CD8-positive, alpha-beta memory T cell (primary cell): ENCODE results near the gene NR1H4. TPM values are rescaled to one million over a fixed set of nuclear protein-coding genes. Genes with fewer than 3 reads are reported as not detected.
A peak's percentile ranks its signal among the peaks of the same experiment; 100 is the strongest.

Source experiments
- CTCF ChIA-PET: fragments of 350-600 bp; sonication (Branson Sonifier 250); formaldehyde crosslinking; loops from one replicate; lab custom pipeline; 2021; ENCODE audit warnings: antibody characterized with exemption; lab: Charles Lee
- POLR2A ChIA-PET: fragments of 350-600 bp; sonication (Branson Sonifier 250); formaldehyde crosslinking; loops from one replicate; lab custom pipeline; 2021; ENCODE audit warnings: antibody characterized with exemption; lab: Charles Lee
- DNase-seq, 5 donors: peaks; one replicate each; pipeline versions ENCODE4 v3.0.0 to v3.0.0-alpha.2; 2020 to 2022; ENCODE audit warnings: mixed read lengths in 1 of 5
- H3K27ac ChIP-seq: one replicate; pipeline ENCODE4 v1.7.0; 2013; ENCODE audit warnings: low read depth, mild to moderate bottlenecking, low read length, moderate library complexity
- H3K27me3 ChIP-seq: 2 replicates; pipeline ENCODE4 v1.7.0; 2013; ENCODE audit warnings: low read length, mild to moderate bottlenecking; ENCODE audit not compliant: insufficient read depth, poor library complexity, severe bottlenecking
- H3K36me3 ChIP-seq: 2 replicates; pipeline ENCODE4 v1.7.0; 2013; ENCODE audit warnings: mild to moderate bottlenecking, low read length, moderate library complexity; ENCODE audit not compliant: insufficient read depth
- H3K4me1 ChIP-seq: 2 replicates; pipeline ENCODE4 v1.7.0; 2013; ENCODE audit warnings: mild to moderate bottlenecking, low read length, moderate library complexity; ENCODE audit not compliant: insufficient read depth
- H3K4me3 ChIP-seq: 2 replicates; pipeline ENCODE4 v1.7.0; 2013; ENCODE audit warnings: mild to moderate bottlenecking, low read length
- H3K9me3 ChIP-seq: 2 replicates; pipeline ENCODE4 v1.7.0; 2013; ENCODE audit warnings: mild to moderate bottlenecking, low read length
- H3K27ac Mint-ChIP-seq, 8 donors: one replicate each; pipeline ENCODE4 v1.8.0; 2020 to 2021; ENCODE audit warnings: mixed read lengths in 8 of 8, mild to moderate bottlenecking in 6 of 8, inconsistent platforms in 3 of 8, moderate library complexity in 3 of 8
- H3K27me3 Mint-ChIP-seq, 2 donors: one replicate each; pipeline ENCODE4 v1.8.0; 2020 to 2021; ENCODE audit warnings: mixed read lengths in 2 of 2, mild to moderate bottlenecking in 1 of 2, moderate library complexity in 1 of 2
- H3K36me3 Mint-ChIP-seq, 3 donors: one replicate each; pipeline ENCODE4 v1.8.0; 2020 to 2021; ENCODE audit warnings: mixed read lengths in 3 of 3, inconsistent platforms in 1 of 3, mild to moderate bottlenecking in 1 of 3
- H3K4me1 Mint-ChIP-seq, 3 donors: one replicate each; pipeline ENCODE4 v1.8.0; 2020 to 2021; ENCODE audit warnings: mixed read lengths in 3 of 3, inconsistent platforms in 1 of 3, mild to moderate bottlenecking in 1 of 3
- H3K4me3 Mint-ChIP-seq, 7 donors: one replicate each; pipeline ENCODE4 v1.8.0; 2020 to 2021; ENCODE audit warnings: mixed read lengths in 7 of 7, mild to moderate bottlenecking in 6 of 7, moderate library complexity in 4 of 7, inconsistent platforms in 2 of 7
- H3K9me3 Mint-ChIP-seq, 5 donors: one replicate each; pipeline ENCODE4 v1.8.0; 2020 to 2022; ENCODE audit warnings: mixed read lengths in 5 of 5, mild to moderate bottlenecking in 3 of 5, moderate library complexity in 2 of 5, inconsistent platforms in 1 of 5
- polyA plus RNA-seq: library from polyadenylated mRNA; unstranded; fragments of 300-500 nt; fragmentation: Illumina TruSeq; gene quantifications from one replicate; pipeline ENCODE4 v1.2.3, GENCODE V29; 2021
- total RNA-seq, 2 experiments: library from RNA; stranded (reverse); gene quantifications; one replicate each; pipeline ENCODE4 v1.2.3, GENCODE V29; 2021

NR1H4 gene
- total and polyA plus RNA-seq, 3 experiments from 2014 or later, result not detected

- Histone ChIP-seq H3K27ac (no peak overlapping the region), H3K9me3 (no peaks in the 10 kb centered on the region), H3K4me1 (no peaks in the 10 kb centered on the region), H3K4me3 (no peak overlapping the region), H3K36me3 (no peaks in the 10 kb centered on the region), H3K27me3 (no peaks in the 10 kb centered on the region)
- CTCF ChIA-PET, result no interaction called here
- Mint-ChIP-seq H3K4me3 (no peak overlapping the region), H3K27ac (no peak overlapping the region), H3K27me3 (peaks cover 8 to 28% of the 10 kb centered on the region in 2 donors), H3K9me3 (no peaks in the 10 kb centered on the region), H3K4me1 (no peaks in the 10 kb centered on the region), H3K36me3 (peaks cover 0 to 1% (median 0%) of the 10 kb centered on the region in 3 donors)
- POLR2A ChIA-PET, result no interaction called here
- DNase-seq, result no peak
Measured at GRCh38 chr12:100566887-100567637, 93.4 kb downstream of the NR1H4 start.

- Mint-ChIP-seq H3K36me3 (peaks cover 0 to 1% (median 0%) of the 10 kb centered on the region in 3 donors), H3K27me3 (peaks cover 9 to 27% of the 10 kb centered on the region in 2 donors), H3K4me3 (no peak overlapping the region), H3K9me3 (no peaks in the 10 kb centered on the region), H3K27ac (no peak overlapping the region), H3K4me1 (peaks cover 0 to 3% (median 1%) of the 10 kb centered on the region in 3 donors)
- Histone ChIP-seq H3K27me3 (no peaks in the 10 kb centered on the region), H3K4me1 (no peaks in the 10 kb centered on the region), H3K4me3 (no peak overlapping the region), H3K9me3 (no peaks in the 10 kb centered on the region), H3K27ac (no peak overlapping the region), H3K36me3 (no peaks in the 10 kb centered on the region)
- DNase-seq, result no peak
- POLR2A ChIA-PET, result no interaction called here
- CTCF ChIA-PET, result no interaction called here
Measured at GRCh38 chr12:100567945-100568344, 94.3 kb downstream of the NR1H4 start.

- ChIA-PET POLR2A (no interaction called here), CTCF (no interaction called here)
- Mint-ChIP-seq H3K27ac (no peak overlapping the region), H3K27me3 (peaks cover 18 to 35% of the 10 kb centered on the region in 2 donors), H3K9me3 (no peaks in the 10 kb centered on the region), H3K4me3 (peak overlapping the region in 6 of 7 donors; percentile 27 to 77 (median 59)), H3K4me1 (peaks cover 10 to 16% (median 15%) of the 10 kb centered on the region in 3 donors), H3K36me3 (peaks cover 0 to 1% (median 0%) of the 10 kb centered on the region in 3 donors)
- H3K4me3 ChIP-seq, result no peak overlapping the region
- H3K27me3 ChIP-seq, result no peaks in the 10 kb centered on the region
- H3K9me3 ChIP-seq, result no peaks in the 10 kb centered on the region
- H3K36me3 ChIP-seq, result no peaks in the 10 kb centered on the region
- DNase-seq, result no peak
- no peak overlapping the region for H3K27ac ChIP-seq
- peaks cover 3% of the 10 kb centered on the region for H3K4me1 ChIP-seq
Measured at GRCh38 chr12:100572184-100572583, 98.5 kb downstream of the NR1H4 start.

GRCh38 chr12:100573292-100574186, 99.9 kb downstream of the NR1H4 start, which contains the start of gene GAS2L3:
Gene GAS2L3 (plus strand): TSS chr12:100573684. CDS start chr12:100594905, 21,221 bp downstream.
- peaks cover 3% of the 10 kb centered on the region for H3K4me1 ChIP-seq
- H3K27ac ChIP-seq, result no peak within 1 kb of the TSS
- peaks cover 0 to 1% (median 0%) of the 10 kb centered on the region in 3 donors for H3K36me3 Mint-ChIP-seq
- peak; percentile 25 to 49 (median 29) for DNase-seq
- ChIA-PET POLR2A (no interaction called here), CTCF (no interaction called here)
- no peaks in the 10 kb centered on the region for H3K36me3 ChIP-seq
- H3K4me1 Mint-ChIP-seq, result peaks cover 10 to 16% (median 15%) of the 10 kb centered on the region in 3 donors
- H3K9me3 Mint-ChIP-seq, result no peaks in the 10 kb centered on the region
- H3K27me3 Mint-ChIP-seq, result peaks cover 16 to 26% of the 10 kb centered on the region in 2 donors
- H3K9me3 ChIP-seq, result no peaks in the 10 kb centered on the region
- H3K27me3 ChIP-seq, result no peaks in the 10 kb centered on the region
- peak within 1 kb of the TSS in 2 of 8 donors; percentile 9 to 82 for H3K27ac Mint-ChIP-seq
- H3K4me3 ChIP-seq, result peak within 1 kb of the TSS; percentile 66
- peak within 1 kb of the TSS; percentile 82 to 90 (median 86) for H3K4me3 Mint-ChIP-seq

- CTCF ChIA-PET, result no interaction called here
- peaks cover 10 to 16% (median 15%) of the 10 kb centered on the region in 3 donors for H3K4me1 Mint-ChIP-seq
- H3K9me3 Mint-ChIP-seq, result no peaks in the 10 kb centered on the region
- Histone ChIP-seq H3K9me3 (no peaks in the 10 kb centered on the region), H3K36me3 (no peaks in the 10 kb centered on the region), H3K4me1 (peaks cover 3% of the 10 kb centered on the region), H3K27ac (no peak overlapping the region), H3K27me3 (no peaks in the 10 kb centered on the region), H3K4me3 (peak overlapping the region; percentile 66)
- POLR2A ChIA-PET, result no interaction called here
- no peak for DNase-seq
- H3K27me3 Mint-ChIP-seq, result peaks cover 16 to 29% of the 10 kb centered on the region in 2 donors
- H3K27ac Mint-ChIP-seq, result peak overlapping the region in 1 of 8 donors; percentile 9
- peak overlapping the region; percentile 82 to 90 (median 86) for H3K4me3 Mint-ChIP-seq
- H3K36me3 Mint-ChIP-seq, result no peaks in the 10 kb centered on the region
Measured at GRCh38 chr12:100574187-100575074, 100.8 kb downstream of the NR1H4 start.

- Mint-ChIP-seq H3K9me3 (no peaks in the 10 kb centered on the region), H3K4me1 (peaks cover 10 to 16% (median 15%) of the 10 kb centered on the region in 3 donors), H3K27ac (no peak overlapping the region), H3K36me3 (no peaks in the 10 kb centered on the region), H3K27me3 (peaks cover 16 to 26% of the 10 kb centered on the region in 2 donors), H3K4me3 (no peak overlapping the region)
- POLR2A ChIA-PET, result no interaction called here
- Histone ChIP-seq H3K4me3 (no peak overlapping the region), H3K4me1 (peaks cover 3% of the 10 kb centered on the region), H3K27ac (no peak overlapping the region), H3K9me3 (no peaks in the 10 kb centered on the region), H3K36me3 (no peaks in the 10 kb centered on the region), H3K27me3 (no peaks in the 10 kb centered on the region)
- DNase-seq, result no peak
- CTCF ChIA-PET, result no interaction called here
Measured at GRCh38 chr12:100576331-100577036, 102.8 kb downstream of the NR1H4 start.

- no peak for DNase-seq
- POLR2A ChIA-PET, result no interaction called here
- Mint-ChIP-seq H3K9me3 (peaks cover 0 to 5% (median 0%) of the 10 kb centered on the region in 5 donors), H3K27me3 (peaks cover 16 to 18% of the 10 kb centered on the region in 2 donors), H3K4me1 (peaks cover 8 to 9% (median 9%) of the 10 kb centered on the region in 3 donors), H3K36me3 (peaks cover 0 to 1% (median 0%) of the 10 kb centered on the region in 3 donors), H3K4me3 (no peak overlapping the region), H3K27ac (no peak overlapping the region)
- H3K4me1 ChIP-seq, result peaks cover 3% of the 10 kb centered on the region
- H3K27ac ChIP-seq, result no peak overlapping the region
- H3K27me3 ChIP-seq, result no peaks in the 10 kb centered on the region
- H3K9me3 ChIP-seq, result no peaks in the 10 kb centered on the region
- H3K4me3 ChIP-seq, result no peak overlapping the region
- no peaks in the 10 kb centered on the region for H3K36me3 ChIP-seq
- CTCF ChIA-PET, result no interaction called here
Measured at GRCh38 chr12:100578923-100579322, 105.3 kb downstream of the NR1H4 start.
